ENCODE measurements around the gene RIT1. TPM values are rescaled to one million over a fixed set of nuclear protein-coding genes. Genes with fewer than 3 reads are reported as not detected.

Gene RIT1
- total RNA-seq, 1 experiment from 2014 or later, result 59.2 TPM

GRCh38 chr1:155904261-155904660 is 6.9 kb downstream of the RIT1 start:
- peaks cover 2% of the 10 kb centered on the region for H3K4me1 ChIP-seq (replicated peaks; ENCODE audit: insufficient read depth)
- BruUV-seq (replicated peaks), result no TSS peak
- H4K20me1 ChIP-seq (ENCODE audit: insufficient read depth), result peaks cover 5% of the 10 kb centered on the region; the same call in 1 of the 2 replicates
- peaks cover 65% of the 10 kb centered on the region for H3K36me3 ChIP-seq (ENCODE audit: low read depth)
- no peak overlapping the region for H3K4me2 ChIP-seq
- H3K9me2 ChIP-seq (ENCODE audit: insufficient read depth), result no peaks in the 10 kb centered on the region
- no peak for TF ChIP-seq EZH2 (IDR thresholded peaks at IDR 0.05; ENCODE audit: low read depth)
- TF ChIP-seq CTCF (conservative IDR thresholded peaks at IDR 0.05), result no peak
- H3F3A ChIP-seq (ENCODE audit: insufficient read depth, low read depth), result peaks cover 36% of the 10 kb centered on the region
- no peak overlapping the region for H3K27ac ChIP-seq
- H3K27me3 ChIP-seq (ENCODE audit: insufficient read depth, low read depth), result no peaks in the 10 kb centered on the region
- ChIA-PET POLR2A (ENCODE audit: unreplicated experiment) (interaction anchor here (0.6 to 0.7 kb wide), 3 partner anchors 9 to 769 kb away, joined by 3 to 4 read pairs (median 3); no protein-coding TSS in a partner anchor), CTCF (no interaction called here)
- H2AFZ ChIP-seq, result no peak overlapping the region
- H3K9me3 ChIP-seq (ENCODE audit: insufficient read depth, low read depth), result no peaks in the 10 kb centered on the region
- H3K79me2 ChIP-seq (ENCODE audit: low read depth), result peaks cover 23% of the 10 kb centered on the region
- DNase-seq, result no peak
- H3K4me3 ChIP-seq, result no peak overlapping the region
- intact Hi-C loops (cut with micrococcal nuclease; ENCODE audit: unreplicated experiment), result no loop called here

GRCh38 chr1:155900161-155900560 is 11.0 kb downstream of the RIT1 start:
- peaks cover 5% of the 10 kb centered on the region; the same call in 1 of the 2 replicates for H4K20me1 ChIP-seq (ENCODE audit: insufficient read depth)
- H3K36me3 ChIP-seq (ENCODE audit: low read depth), result peaks cover 49% of the 10 kb centered on the region

GRCh38 chr1:155899683-155900082 is 11.5 kb downstream of the RIT1 start:
- Histone ChIP-seq H3K27ac (no peak overlapping the region), H3K4me2 (no peak overlapping the region), H3K27me3 (ENCODE audit: insufficient read depth, low read depth) (no peaks in the 10 kb centered on the region), H3F3A (ENCODE audit: insufficient read depth, low read depth) (peaks cover 60% of the 10 kb centered on the region), H3K9me3 (ENCODE audit: insufficient read depth, low read depth) (no peaks in the 10 kb centered on the region), H2AFZ (no peak overlapping the region), H3K4me3 (no peak overlapping the region), H4K20me1 (ENCODE audit: insufficient read depth) (peaks cover 5% of the 10 kb centered on the region; the same call in 1 of the 2 replicates), H3K9me2 (ENCODE audit: insufficient read depth) (no peaks in the 10 kb centered on the region), H3K4me1 (replicated peaks; ENCODE audit: insufficient read depth) (no peaks in the 10 kb centered on the region), H3K36me3 (ENCODE audit: low read depth) (peaks cover 44% of the 10 kb centered on the region), H3K79me2 (ENCODE audit: low read depth) (no peaks in the 10 kb centered on the region)
- DNase-seq, result no peak
- BruUV-seq (replicated peaks), result no TSS peak
- TF ChIP-seq CTCF (conservative IDR thresholded peaks at IDR 0.05) (no peak), EZH2 (IDR thresholded peaks at IDR 0.05; ENCODE audit: low read depth) (no peak)
- intact Hi-C loops (cut with micrococcal nuclease; ENCODE audit: unreplicated experiment), result no loop called here
- ChIA-PET CTCF (no interaction called here), POLR2A (ENCODE audit: unreplicated experiment) (no interaction called here)

More at GRCh38 chr1:155900161-155900560, 11.0 kb downstream of the RIT1 start:
- no peak overlapping the region for H3K4me3 ChIP-seq
- no TSS peak for BruUV-seq (replicated peaks)
- no peaks in the 10 kb centered on the region for H3K9me3 ChIP-seq (ENCODE audit: insufficient read depth, low read depth)
- H3F3A ChIP-seq (ENCODE audit: insufficient read depth, low read depth), result peaks cover 58% of the 10 kb centered on the region
- CTCF ChIA-PET, result no interaction called here
- POLR2A ChIA-PET (ENCODE audit: unreplicated experiment), result no interaction called here
- H2AFZ ChIP-seq, result no peak overlapping the region
- no peak for DNase-seq
- no peaks in the 10 kb centered on the region for H3K9me2 ChIP-seq (ENCODE audit: insufficient read depth)
- TF ChIP-seq EZH2 (IDR thresholded peaks at IDR 0.05; ENCODE audit: low read depth) (no peak), CTCF (conservative IDR thresholded peaks at IDR 0.05) (no peak)
- no peaks in the 10 kb centered on the region for H3K4me1 ChIP-seq (replicated peaks; ENCODE audit: insufficient read depth)
- no peak overlapping the region for H3K4me2 ChIP-seq
- H3K27ac ChIP-seq, result no peak overlapping the region
- no peaks in the 10 kb centered on the region for H3K27me3 ChIP-seq (ENCODE audit: insufficient read depth, low read depth)
- H3K79me2 ChIP-seq (ENCODE audit: low read depth), result no peaks in the 10 kb centered on the region
- intact Hi-C loops (cut with micrococcal nuclease; ENCODE audit: unreplicated experiment), result no loop called here

Measured in PC-9 (cell line).